ENCODE data around the gene LYRM7.
A peak's percentile ranks its signal among the peaks of the same experiment; 100 is the strongest.
"Not testable (repeated sequence)": the region's sequence is repeated elsewhere in the genome, so short reads cannot be mapped to it uniquely, and the experiment has no call there.

LYRM7 gene

DNA sequence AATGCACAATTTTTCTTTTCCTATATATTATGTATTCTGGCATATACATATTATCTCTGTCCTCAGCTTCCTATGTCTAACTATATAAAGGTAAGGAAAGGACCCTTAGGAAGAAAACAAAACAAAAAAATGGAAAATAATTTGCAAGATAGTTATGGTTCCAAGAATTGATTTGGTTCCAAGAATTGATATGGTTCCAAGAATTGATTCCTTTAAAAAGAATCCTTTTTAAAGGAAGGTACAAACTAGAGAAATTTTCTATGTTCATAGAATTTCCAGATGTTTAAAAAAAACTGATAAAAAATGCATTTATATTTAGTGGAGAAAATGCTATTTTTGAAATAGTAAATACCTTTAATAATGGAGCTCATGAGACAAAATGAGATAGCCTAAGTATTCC is 12.1 kb downstream of the LYRM7 start:
- DNase-seq = no peak

- no peak for DNase-seq
Observed at GRCh38 chr5:131185523-131186104, 14.9 kb downstream of the LYRM7 start.

GRCh38 chr5:131186561-131187256 is 16.0 kb downstream of the LYRM7 start:
- peak in 1 of 3 experiments; percentile 36 for DNase-seq

GRCh38 chr5:131193106-131193505 is 22.4 kb downstream of the LYRM7 start:
- DNase-seq = no peak

GRCh38 chr5:131193897-131194296 is 23.2 kb downstream of the LYRM7 start:
- not testable (repeated sequence) for DNase-seq

DNA sequence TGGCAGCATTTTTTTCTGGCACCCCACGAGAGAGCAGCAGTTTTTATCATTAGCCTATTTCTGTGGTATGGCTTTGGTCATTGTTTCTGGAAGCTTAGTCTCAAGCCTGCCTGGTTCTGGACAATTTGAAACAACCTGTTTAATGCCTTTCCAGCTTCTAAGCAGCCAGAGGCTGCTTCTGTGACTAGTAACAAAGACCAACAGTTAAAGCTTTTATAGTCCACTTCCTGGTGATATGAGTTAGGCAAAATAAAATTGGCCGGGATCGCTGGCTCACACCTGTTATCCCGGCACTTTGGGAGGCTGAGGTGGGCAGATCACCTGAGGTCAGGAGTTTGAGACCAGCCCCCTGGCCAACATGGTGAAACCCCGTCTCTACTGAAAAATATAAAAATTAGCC is 24.0 kb downstream of the LYRM7 start:
- no peak for DNase-seq

- DNase-seq = no peak
Observed at GRCh38 chr5:131195696-131196095, 25.0 kb downstream of the LYRM7 start.

GRCh38 chr5:131196331-131196730 is 25.6 kb downstream of the LYRM7 start:
- DNase-seq = no peak

DNA sequence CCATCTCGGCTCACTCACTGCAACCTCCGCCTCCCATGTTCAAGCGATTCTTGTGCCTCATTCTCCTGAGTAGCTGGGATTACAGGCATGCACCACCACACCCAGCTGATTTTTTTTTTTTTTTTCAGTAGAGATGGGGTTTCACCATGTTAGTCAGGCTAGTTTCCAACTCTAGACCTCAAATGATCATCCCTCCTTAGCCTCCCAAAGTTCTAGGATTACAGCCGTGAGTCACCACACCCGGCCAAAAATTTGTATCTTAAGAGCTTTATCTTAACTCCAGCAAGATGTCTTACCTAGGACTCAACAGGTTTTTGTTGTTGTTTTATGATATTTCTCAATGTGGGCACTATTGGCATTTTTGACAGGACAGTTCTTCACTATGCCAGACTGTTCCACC is 27.9 kb downstream of the LYRM7 start:
- no peak for DNase-seq

GRCh38 chr5:131200560-131200959 is 29.8 kb downstream of the LYRM7 start:
- no peak for DNase-seq

- no peak for DNase-seq
Observed at GRCh38 chr5:131204964-131205363, 34.2 kb downstream of the LYRM7 start.

DNA sequence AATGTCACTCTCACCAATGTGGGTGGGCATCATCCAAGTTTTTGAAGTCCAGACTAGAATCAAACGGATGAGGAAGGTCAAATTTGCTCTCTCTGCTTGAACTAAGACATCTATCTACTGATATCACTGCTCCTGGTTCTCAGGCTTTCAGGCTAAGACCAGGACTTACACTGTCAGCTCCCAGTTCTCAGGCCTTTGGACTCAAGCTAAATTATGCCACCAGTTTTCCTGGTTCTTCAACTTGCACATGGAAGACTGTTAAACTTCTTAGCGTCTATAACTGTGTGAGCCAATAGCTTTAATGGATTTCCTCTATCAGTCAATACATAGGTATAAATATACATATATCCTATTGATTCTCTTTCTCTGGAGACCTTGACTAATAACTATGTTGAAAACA is 35.3 kb downstream of the LYRM7 start:
- no peak for DNase-seq

DNA sequence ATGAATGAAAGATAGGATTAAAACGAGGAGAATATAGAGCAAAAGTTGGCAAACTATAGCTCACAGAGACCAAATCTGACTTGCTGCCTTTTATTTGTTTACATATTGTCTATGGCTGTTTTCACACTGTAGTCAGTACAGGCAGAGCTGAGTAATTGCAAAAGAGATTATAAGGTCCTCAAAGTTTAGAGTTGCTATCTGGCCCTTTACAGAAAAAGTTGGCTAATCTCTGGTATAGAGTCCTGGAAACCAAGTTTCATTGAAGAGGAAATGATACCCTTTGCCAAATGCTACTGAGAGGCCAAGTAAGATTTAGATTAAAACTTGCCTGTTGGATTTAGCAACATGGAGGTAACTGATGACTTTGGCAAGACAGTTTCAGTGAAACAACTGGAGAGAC is 36.0 kb downstream of the LYRM7 start:
- no peak for DNase-seq

GRCh38 chr5:131209175-131209505 is 38.4 kb downstream of the LYRM7 start:
- no peak for DNase-seq

DNA sequence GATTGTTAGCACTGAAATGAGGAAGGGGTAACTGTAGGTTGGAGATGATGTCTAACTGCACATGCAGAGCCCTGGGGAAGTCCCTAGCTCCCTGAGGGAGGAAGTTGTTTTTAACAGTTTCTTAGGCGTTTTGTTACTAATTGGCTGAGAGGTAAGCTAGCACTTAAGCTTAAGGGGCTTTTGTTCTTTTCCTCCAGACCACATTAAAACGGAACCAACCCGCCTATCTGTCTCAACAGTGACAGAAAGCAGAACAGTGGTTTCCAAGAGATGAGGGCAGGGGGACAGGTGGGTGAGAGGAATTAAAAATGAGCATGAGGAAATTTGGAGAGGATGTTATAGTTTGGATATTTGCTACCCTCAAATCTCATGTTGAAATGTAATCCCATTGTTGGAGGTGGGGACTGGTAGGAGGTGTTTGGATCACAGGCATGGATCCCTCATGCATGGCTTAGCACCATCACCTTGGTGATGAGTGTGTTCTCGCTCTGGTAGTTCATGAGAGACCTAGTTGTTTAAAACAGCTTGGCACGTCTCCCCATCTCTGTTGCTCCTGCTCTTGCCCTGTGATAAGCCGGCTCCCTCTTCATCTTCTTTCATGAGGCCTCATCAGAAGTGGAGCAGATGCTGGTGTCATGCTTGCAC is 38.9 kb downstream of the LYRM7 start:
- DNase-seq = peak; percentile 20 to 65 (median 41)

GRCh38 chr5:131210151-131210510 is 39.4 kb downstream of the LYRM7 start:
- DNase-seq = no peak

DNA sequence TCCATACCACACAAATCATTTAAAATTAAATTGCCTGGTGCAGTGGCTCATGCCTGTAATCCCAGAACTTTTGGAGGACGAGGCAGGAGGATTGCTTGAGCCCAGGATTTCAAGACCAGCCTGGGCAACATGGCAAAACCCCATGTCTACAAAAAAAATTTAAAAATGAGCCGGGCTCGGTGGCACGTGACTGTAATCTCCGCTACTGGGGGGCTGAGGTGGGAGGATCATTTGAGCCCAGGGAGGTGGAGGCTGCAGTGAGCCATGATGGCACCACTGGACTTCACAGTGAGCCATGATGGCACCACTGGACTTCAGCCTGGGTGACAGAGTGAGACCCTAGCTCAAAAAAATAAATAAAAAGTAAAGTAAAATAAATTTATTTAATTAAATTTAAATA is 40.9 kb downstream of the LYRM7 start:
- DNase-seq = no peak

DNA sequence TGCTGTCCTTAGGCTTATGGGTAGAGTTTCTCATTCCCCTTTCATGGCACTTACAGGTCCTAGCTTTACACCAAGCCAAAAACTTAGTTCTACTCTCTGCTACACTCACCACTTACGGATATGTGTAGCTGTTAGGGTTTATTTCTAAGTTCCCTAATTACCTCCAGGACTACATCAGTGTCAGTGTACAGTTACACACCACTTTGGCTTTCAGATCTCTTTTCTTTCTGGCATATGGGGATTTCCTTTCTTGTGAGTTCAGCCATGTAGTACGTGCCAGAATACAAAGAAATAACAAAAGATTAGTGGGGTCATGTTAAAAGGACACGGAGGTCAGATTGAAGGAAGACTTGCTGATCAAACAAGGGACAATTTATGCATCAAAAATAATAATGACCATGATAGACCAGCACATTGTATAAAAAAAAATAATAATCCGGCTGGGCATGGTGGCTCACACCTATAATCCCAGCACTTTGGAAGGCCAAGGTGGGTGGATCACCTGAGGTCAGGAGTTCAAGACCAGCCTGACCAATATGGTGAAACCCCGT is 41.8 kb downstream of the LYRM7 start:
- DNase-seq = no peak

- no peak for DNase-seq
Observed at GRCh38 chr5:131214609-131215227, 44.0 kb downstream of the LYRM7 start.

- no peak for DNase-seq
Observed at GRCh38 chr5:131217791-131218190, 47.0 kb downstream of the LYRM7 start.

DNA sequence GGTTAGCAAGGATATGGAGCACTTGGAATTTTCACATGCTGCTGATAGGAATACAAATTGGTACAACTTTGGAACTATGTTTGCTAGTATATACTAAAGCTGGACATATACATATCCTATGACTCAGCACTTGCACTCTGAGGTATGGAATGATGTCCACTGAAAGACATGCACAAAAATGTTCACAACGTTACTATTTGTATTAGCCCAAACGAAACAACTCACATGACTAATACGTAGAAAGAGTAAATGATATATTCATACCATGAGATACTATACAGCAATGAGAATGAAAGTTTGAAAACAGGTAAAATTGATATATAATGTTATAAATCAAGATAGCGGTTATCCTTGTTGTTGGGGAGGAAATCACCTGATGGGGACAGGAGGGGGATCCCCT is 47.6 kb downstream of the LYRM7 start:
- DNase-seq = no peak

- no peak for DNase-seq
Observed at GRCh38 chr5:131220566-131220965, 49.8 kb downstream of the LYRM7 start.

DNA sequence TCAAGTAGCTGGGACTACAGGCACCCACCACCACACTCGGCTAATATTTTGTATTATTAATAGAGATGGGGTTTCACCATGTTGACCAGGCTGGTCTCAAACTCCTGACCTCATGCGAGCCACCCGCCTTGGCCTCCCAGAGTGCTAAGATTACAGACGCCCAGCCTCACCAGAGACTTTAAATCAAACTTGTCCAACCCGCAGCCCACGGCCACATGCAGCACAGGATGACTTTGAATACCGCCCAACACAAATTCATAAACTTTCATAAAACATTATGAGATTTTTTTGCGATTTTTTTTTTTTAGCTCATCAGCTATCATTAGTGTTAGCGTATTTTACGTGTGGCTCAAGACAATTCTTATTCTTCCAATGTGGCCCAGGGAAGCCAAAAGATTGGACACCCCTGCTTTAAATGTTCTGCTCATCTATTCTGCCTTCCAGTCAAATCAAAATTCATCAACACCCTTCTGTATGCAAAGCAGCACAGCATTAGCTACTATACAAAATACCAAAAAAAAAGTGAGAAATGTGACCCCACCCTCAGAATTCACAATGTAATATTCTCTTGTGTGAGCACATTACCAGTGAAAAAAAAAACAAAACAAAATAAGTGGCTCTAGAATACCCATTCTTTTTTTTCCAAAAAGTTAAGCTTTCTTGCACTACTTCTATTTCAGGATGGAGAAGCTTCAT is 50.4 kb downstream of the LYRM7 start:
- no peak for DNase-seq
